ENCODE data around the gene AKAP1. TPM values are rescaled to one million over a fixed set of nuclear protein-coding genes. Genes with fewer than 3 reads are reported as not detected.

Gene AKAP1
- total and polyA plus RNA-seq, 9 of the 15 experiments (the other 6 are each of a cell fraction or from before 2014, with no cell fraction given): 12.9 to 63.8 (median 36.4) TPM

DNA sequence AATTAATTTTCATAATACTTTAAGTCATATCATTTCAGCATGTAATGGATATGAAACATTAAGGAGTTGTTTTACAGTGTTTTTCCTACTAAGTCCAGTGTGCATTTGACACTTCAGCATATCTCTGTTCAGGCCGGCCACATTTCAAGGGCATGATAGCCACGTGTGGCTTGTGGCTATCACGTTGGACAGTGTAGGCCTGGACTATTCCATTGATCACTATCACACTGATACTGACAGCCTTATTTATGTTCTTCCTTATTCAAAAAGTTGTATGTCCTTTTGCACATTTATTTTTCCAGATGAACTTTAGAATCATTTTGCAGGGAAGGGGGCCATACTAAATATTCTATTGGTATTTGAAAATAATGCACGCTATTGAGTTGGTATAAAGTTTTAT is 39.0 kb downstream of the AKAP1 start (continued):
- no peak for TF ChIP-seq JUNB (CRISPR knock-in tag; conservative IDR thresholded peaks at IDR 0.05)
- TF ChIP-seq CREM (IDR thresholded peaks at IDR 0.05; ENCODE audit: low read depth): 0 out of 2 replicates have a peak, but pooled peaks have one; percentile 8
- TF ChIP-seq, protein P1, sequence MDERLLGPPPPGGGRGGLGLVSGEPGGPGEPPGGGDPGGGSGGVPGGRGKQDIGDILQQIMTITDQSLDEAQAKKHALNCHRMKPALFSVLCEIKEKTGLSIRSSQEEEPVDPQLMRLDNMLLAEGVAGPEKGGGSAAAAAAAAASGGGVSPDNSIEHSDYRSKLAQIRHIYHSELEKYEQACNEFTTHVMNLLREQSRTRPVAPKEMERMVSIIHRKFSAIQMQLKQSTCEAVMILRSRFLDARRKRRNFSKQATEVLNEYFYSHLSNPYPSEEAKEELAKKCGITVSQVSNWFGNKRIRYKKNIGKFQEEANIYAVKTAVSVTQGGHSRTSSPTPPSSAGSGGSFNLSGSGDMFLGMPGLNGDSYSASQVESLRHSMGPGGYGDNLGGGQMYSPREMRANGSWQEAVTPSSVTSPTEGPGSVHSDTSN (CRISPR knock-in tag; IDR thresholded peaks at IDR 0.05; ENCODE audit: low read depth): no peak
- TF ChIP-seq, protein P1 (tag; conservative IDR thresholded peaks at IDR 0.05; ENCODE audit: low read depth): peak; percentile 85
- TF ChIP-seq IRF2 (CRISPR knock-in tag; IDR thresholded peaks at IDR 0.05): no peak
- no peak for TF ChIP-seq RBM22 (IDR thresholded peaks at IDR 0.05; ENCODE audit: low read depth, low read length, poor library complexity, severe bottlenecking)
- no peak for TF ChIP-seq ZNF121 (CRISPR knock-in tag; conservative IDR thresholded peaks at IDR 0.05)
- TF ChIP-seq ZNF778 (CRISPR knock-in tag; IDR thresholded peaks at IDR 0.05): no peak
- TF ChIP-seq E2F8 (IDR thresholded peaks at IDR 0.05; ENCODE audit: low read depth, partially characterized antibody): no peak
- TF ChIP-seq RFX1 (IDR thresholded peaks at IDR 0.05): no peak
- no peak for TF ChIP-seq ZNF766 (CRISPR knock-in tag; conservative IDR thresholded peaks at IDR 0.05)
- TF ChIP-seq FOXK2 (conservative IDR thresholded peaks at IDR 0.05 in 1 of 2, IDR thresholded peaks at IDR 0.05 in 1 of 2; ENCODE audit: low read depth in 2 of 2): peak in 1 of 2 experiments; percentile 30; a peak in 1 of 4 replicates
- no peak for TF ChIP-seq CEBPB (tag; IDR thresholded peaks at IDR 0.05)
- TF ChIP-seq, protein P2, sequence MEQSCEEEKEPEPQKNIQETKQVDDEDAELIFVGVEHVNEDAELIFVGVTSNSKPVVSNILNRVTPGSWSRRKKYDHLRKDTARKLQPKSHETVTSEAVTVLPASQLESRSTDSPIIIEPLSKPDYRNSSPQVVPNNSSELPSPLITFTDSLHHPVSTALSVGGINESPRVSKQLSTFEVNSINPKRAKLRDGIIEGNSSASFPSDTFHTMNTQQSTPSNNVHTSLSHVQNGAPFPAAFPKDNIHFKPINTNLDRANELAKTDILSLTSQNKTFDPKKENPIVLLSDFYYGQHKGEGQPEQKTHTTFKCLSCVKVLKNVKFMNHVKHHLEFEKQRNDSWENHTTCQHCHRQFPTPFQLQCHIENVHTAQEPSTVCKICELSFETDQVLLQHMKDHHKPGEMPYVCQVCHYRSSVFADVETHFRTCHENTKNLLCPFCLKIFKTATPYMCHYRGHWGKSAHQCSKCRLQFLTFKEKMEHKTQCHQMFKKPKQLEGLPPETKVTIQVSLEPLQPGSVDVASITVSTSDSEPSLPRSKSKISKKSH (CRISPR knock-in tag; IDR thresholded peaks at IDR 0.05): no peak
- TF ChIP-seq, protein P3, sequence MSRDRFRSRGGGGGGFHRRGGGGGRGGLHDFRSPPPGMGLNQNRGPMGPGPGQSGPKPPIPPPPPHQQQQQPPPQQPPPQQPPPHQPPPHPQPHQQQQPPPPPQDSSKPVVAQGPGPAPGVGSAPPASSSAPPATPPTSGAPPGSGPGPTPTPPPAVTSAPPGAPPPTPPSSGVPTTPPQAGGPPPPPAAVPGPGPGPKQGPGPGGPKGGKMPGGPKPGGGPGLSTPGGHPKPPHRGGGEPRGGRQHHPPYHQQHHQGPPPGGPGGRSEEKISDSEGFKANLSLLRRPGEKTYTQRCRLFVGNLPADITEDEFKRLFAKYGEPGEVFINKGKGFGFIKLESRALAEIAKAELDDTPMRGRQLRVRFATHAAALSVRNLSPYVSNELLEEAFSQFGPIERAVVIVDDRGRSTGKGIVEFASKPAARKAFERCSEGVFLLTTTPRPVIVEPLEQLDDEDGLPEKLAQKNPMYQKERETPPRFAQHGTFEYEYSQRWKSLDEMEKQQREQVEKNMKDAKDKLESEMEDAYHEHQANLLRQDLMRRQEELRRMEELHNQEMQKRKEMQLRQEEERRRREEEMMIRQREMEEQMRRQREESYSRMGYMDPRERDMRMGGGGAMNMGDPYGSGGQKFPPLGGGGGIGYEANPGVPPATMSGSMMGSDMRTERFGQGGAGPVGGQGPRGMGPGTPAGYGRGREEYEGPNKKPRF (IDR thresholded peaks at IDR 0.05; ENCODE audit: low read depth, low read length): no peak
- TF ChIP-seq TFAM (CRISPR knock-in tag; conservative IDR thresholded peaks at IDR 0.05): no peak
- TF ChIP-seq NCOA4 (IDR thresholded peaks at IDR 0.05; ENCODE audit: partially characterized antibody): no peak
- no peak for TF ChIP-seq E2F3 (CRISPR knock-in tag; IDR thresholded peaks at IDR 0.05)
- no peak for TF ChIP-seq SAFB2 (IDR thresholded peaks at IDR 0.05; ENCODE audit: borderline replicate concordance, low read depth, low read length, severe bottlenecking)
- TF ChIP-seq OTX1 (CRISPR knock-in tag; IDR thresholded peaks at IDR 0.05): no peak
- peak; percentile 78 for TF ChIP-seq TAL1 (IDR thresholded peaks at IDR 0.05)
- no peak for TF ChIP-seq SMARCB1 (IDR thresholded peaks at IDR 0.05; ENCODE audit: insufficient read length, low read depth)

Data from K562 (cell line).